Kidney (tissue), 14 donors: ENCODE measurements around the gene RBMS3. TPM values are rescaled to one million over a fixed set of nuclear protein-coding genes. Genes with fewer than 3 reads are reported as not detected.
"Not testable (repeated sequence)": the region's sequence is repeated elsewhere in the genome, so short reads cannot be mapped to it uniquely, and the experiment has no call there.

Experiments used
- DNase-seq, 5 donors: peaks; one replicate each; pipeline ENCODE4 v3.0.0-alpha.2; 2013 to 2020
- FAIRE-seq: peaks from 2 replicates; lab custom pipeline; 2012; peaks lifted over from hg19 to GRCh38; lab: Jason Lieb, UNC
- H3K27ac ChIP-seq, 2 donors: one replicate each; pipeline ENCODE4 v1.7.0; 2013; ENCODE audit warnings: low read depth in 2 of 2, low read length in 2 of 2, inconsistent platforms in 1 of 2
- H3K27me3 ChIP-seq: one replicate; pipeline ENCODE4 v1.7.1; 2013; ENCODE audit warnings: low read length, inconsistent platforms; ENCODE audit not compliant: control insufficient read depth, insufficient read depth
- H3K36me3 ChIP-seq, 3 donors: one replicate each; pipeline versions ENCODE4 v1.7.0 to v1.7.1; 2013; ENCODE audit warnings: low read length in 3 of 3, control low read depth in 1 of 3, inconsistent platforms in 1 of 3; ENCODE audit not compliant: insufficient read depth in 3 of 3, control insufficient read depth in 2 of 3
- H3K4me1 ChIP-seq, 3 donors: one replicate each; pipeline versions ENCODE4 v1.7.0 to v1.7.1; 2013; ENCODE audit warnings: low read length in 3 of 3, inconsistent platforms in 1 of 3, low read depth in 1 of 3; ENCODE audit not compliant: control insufficient read depth in 2 of 3, insufficient read depth in 2 of 3
- H3K4me3 ChIP-seq, 3 donors: one replicate each; pipeline versions ENCODE4 v1.7.0 to v1.8.1; 2013; ENCODE audit warnings: low read length in 3 of 3, control low read depth in 1 of 3, inconsistent platforms in 1 of 3
- H3K9ac ChIP-seq, 3 donors: one replicate each; pipeline versions ENCODE4 v1.7.0 to v1.7.1; 2013; ENCODE audit warnings: low read length in 3 of 3, control low read depth in 1 of 3, inconsistent platforms in 1 of 3
- H3K9me3 ChIP-seq, 3 donors: one replicate each; pipeline versions ENCODE4 v1.7.0 to v1.7.1; 2013; ENCODE audit warnings: low read length in 3 of 3, control low read depth in 1 of 3, inconsistent platforms in 1 of 3; ENCODE audit not compliant: control insufficient read depth in 2 of 3, insufficient read depth in 1 of 3
- CTCF ChIP-seq: IDR thresholded peaks from 3 replicates; pipeline ENCODE4 v1.5.1; 2012; ENCODE audit warnings: mild to moderate bottlenecking, moderate library complexity, borderline replicate concordance; ENCODE audit not compliant: insufficient read depth; ENCODE audit errors: extremely low read depth
- intact Hi-C: fragments of 100-400 bp; cut with DNase I; formaldehyde crosslinking; loops from one replicate; pipeline ENCODE4 v1.11.1; 2022
- polyA plus RNA-seq: library from polyadenylated mRNA; stranded (reverse); fragments of 350-450 nt; fragmentation: Illumina TruSeq; extraction: RNeasy Lipid Tissue Mini Kit (QIAGEN cat#74804); gene quantifications from one replicate; pipeline ENCODE4 v1.2.3, GENCODE V29; 2014; ENCODE audit warnings: low read depth, low replicate concordance; ENCODE audit not compliant: insufficient read depth
- total RNA-seq: library from RNA; stranded (reverse); fragmentation: NEBNext Ultra II Directional; extraction: Animal tissue kit (Norgen Biotek cat#: 25700); gene quantifications from one replicate; pipeline ENCODE4 v1.2.1, GENCODE V29; 2021
- donor health status: control.
- donor health status: control.
- donor health status: control.
- donor health status: control.
- donor health status: control.
- donor health status: DM: yes; HTN: yes; CAD: no.
- donor health status: Normal renal cell carcinoma (clear cell type).

Gene RBMS3
- total and polyA plus RNA-seq, 2 donors from 2014 or later: 3.2 to 48.8 TPM

GRCh38 chr3:29392625-29393388 is 111.9 kb downstream of the RBMS3 start:
- no peaks in the 10 kb centered on the region for H3K9me3 ChIP-seq
- intact Hi-C loops: no loop called here
- H3K27ac ChIP-seq: no peak overlapping the region
- H3K27me3 ChIP-seq: no peaks in the 10 kb centered on the region
- no peak for DNase-seq
- no peak overlapping the region for H3K4me3 ChIP-seq
- TF ChIP-seq CTCF: no peak
- no peaks in the 10 kb centered on the region for H3K36me3 ChIP-seq
- H3K4me1 ChIP-seq: no peaks in the 10 kb centered on the region
- no peak overlapping the region for H3K9ac ChIP-seq
- no peak for FAIRE-seq

- H3K9ac ChIP-seq, H3K4me1 ChIP-seq, FAIRE-seq, DNase-seq, intact Hi-C loops, H3K36me3 ChIP-seq, H3K27ac ChIP-seq, H3K4me3 ChIP-seq, H3K9me3 ChIP-seq, H3K27me3 ChIP-seq: not testable (repeated sequence)
These were observed 113.1 kb downstream of the RBMS3 start for GRCh38 chr3:29393946-29394345.

GRCh38 chr3:29397406-29397805 is 116.5 kb downstream of the RBMS3 start:
- Histone ChIP-seq H3K36me3 (no peaks in the 10 kb centered on the region), H3K27me3 (no peaks in the 10 kb centered on the region), H3K9ac (no peak overlapping the region), H3K4me3 (no peak overlapping the region), H3K9me3 (no peaks in the 10 kb centered on the region), H3K27ac (no peak overlapping the region), H3K4me1 (no peaks in the 10 kb centered on the region)
- no peak for TF ChIP-seq CTCF
- FAIRE-seq: no peak
- intact Hi-C loops: no loop called here
- no peak for DNase-seq

GRCh38 chr3:29398787-29399186 is 117.9 kb downstream of the RBMS3 start:
- no peak overlapping the region for H3K9ac ChIP-seq
- FAIRE-seq (no peak), DNase-seq (no peak)
- intact Hi-C loops: no loop called here
- no peak overlapping the region for H3K27ac ChIP-seq
- no peaks in the 10 kb centered on the region for H3K4me1 ChIP-seq
- no peaks in the 10 kb centered on the region for H3K9me3 ChIP-seq
- H3K27me3 ChIP-seq: no peaks in the 10 kb centered on the region
- no peak for TF ChIP-seq CTCF
- H3K36me3 ChIP-seq: no peaks in the 10 kb centered on the region
- no peak overlapping the region for H3K4me3 ChIP-seq
